GM18907 (cell line): ENCODE measurements around the gene KCNG2.

Experiments used
- ATAC-seq: cut with Tn5 transposase; IDR thresholded peaks from one replicate; pipeline ENCODE4 v1.9.1; 2021; ENCODE audit warnings: mild to moderate bottlenecking, moderate library complexity; ENCODE audit not compliant: unreplicated experiment

KCNG2 gene

GRCh38 chr18:79768745-79769144, 29.0 kb upstream of the KCNG2 start:
- ATAC-seq: no peak

- no peak for ATAC-seq
These were observed 27.8 kb upstream of the KCNG2 start for GRCh38 chr18:79769698-79770500.

DNA sequence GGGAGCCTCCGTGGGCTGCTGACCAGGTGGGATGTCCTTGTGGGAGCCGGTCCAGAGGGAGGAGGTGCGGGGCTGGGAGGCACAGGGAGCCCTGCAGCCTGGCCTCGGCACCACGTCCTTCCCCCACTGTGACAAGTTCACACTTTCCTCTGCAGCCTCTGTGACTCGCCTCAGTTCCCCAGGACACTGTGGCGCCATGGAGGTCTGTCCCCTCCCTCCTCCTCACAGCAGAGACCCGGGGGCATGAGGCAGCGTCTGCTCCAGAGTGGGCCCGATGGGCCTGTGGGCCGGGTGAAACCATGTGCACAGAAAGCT, 27.3 kb upstream of the KCNG2 start:
- no peak for ATAC-seq

DNA sequence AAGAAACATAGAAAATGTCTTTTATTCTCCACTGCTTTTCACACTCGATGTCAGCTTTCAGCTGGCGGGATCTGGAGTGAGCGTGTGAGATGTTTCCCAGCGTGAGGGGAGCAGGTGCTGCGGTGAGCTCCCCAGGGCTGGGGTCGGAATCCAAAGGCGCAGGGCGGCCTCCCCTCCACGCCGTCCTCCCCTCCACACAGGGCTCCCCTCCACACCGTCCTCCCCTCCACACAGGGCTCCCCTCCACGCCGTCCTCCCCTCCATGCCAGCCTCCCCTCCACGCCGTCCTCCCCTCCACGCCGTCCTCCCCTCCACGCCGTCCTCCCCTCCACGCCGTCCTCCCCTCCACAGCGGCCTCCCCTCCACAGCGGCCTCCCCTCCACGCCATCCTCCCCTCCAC, 26.9 kb upstream of the KCNG2 start:
- ATAC-seq: no peak

DNA sequence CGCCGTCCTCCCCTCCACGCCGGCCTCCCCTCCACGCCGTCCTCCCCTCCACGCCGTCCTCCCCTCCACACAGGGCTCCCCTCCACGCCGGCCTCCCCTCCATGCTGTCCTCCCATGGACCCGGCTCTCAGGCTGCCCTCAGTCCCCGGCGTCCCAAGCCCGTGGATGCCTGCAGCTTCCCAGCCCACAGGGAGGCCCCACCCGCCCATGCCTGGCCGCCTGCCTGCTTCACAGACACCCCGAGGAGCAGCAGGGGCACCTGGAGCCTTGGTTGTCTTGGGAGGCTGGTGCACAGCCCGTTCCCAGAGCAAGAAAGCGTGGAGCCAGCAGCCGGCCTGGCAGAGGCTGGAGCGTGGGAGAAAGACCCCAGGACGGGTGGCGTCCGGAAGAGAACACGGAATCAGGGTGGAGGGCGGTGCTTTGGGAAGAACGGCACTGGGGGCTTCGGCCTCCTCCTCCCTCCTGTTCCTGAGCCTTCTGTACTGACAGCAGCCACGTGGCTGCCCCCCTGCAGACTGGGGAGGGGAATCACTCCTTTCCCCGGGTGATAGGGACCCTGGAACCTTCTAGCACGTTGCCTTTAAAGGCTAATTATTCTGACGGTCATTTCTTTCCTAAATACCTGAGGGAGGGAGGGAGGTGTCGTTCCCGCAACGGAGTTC, 26.2 kb upstream of the KCNG2 start:
- ATAC-seq: no peak

DNA sequence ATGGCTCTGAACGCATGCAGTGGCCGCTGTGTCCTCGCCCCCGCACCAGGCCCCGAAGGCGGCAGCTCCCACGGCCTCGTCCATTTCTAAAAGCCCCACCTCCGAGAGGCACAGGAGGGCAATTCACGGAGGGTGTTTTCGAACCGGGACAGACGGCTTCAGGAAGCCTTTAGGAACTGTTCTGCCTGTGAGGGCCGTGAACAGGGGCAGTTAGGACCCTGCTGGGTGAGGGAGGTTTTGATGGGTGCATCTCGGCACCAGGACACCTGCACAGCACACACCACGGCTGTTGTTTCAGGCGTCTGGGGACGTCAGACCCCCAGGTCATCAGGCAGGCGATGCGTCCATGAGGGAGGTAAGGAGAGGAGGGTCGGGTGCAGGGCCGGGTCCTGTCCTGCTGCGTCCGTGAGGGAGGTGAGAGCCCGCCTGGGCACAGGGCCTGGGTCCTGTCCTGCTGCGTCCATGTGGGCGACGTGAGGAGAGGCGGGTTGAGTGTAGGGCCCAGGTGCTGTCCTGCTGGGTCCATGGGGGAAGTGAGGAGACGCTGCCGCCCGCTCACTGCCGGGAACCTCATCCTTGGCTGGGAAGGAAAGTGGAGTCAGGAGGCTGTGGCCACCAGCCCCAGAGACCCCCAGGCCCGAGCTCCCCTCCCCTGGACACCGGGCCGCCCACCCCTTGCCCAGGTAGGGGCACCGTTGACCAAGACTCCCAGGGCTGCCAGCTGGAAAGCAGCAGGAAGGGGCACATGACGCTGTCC, 25.5 kb upstream of the KCNG2 start:
- ATAC-seq: no peak

DNA sequence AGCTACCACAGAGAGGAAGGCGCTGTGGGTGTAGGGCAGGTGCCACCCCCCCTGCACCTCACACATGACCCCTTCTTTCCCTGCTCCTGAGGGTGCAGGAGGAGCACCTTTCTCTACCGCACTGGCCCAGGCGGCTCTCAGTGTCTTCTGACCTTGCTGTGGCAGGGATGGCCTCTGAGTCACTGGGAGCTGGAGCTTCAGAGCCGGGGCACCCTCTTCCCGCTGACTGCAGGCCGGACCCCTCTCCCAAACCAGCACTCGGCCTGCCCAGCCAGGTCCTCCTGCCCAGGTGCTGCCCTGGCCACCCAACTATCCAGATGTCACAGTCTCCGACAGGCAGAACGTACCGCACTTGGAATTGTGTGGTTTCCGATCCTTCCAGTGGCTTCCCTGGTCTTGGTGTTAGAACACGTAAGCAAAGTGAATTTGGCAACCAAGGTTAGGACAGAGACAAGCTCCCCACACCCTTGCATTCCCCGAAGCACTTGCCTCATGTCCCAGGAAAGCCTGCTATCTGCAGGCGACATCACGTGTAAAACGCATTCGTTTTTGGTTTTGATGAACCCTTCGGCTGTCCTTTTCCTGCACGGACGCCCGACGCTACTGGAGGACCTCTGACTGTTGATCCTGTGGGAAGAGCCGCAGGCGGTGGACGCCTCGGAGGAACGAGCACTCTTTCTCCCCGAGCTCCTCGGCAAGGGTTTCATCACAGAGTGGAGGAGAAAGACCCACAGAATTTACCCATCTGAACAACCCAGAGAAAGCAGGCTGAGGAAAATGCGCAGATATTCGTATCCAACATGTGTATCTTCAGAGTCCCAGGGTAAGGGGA, 24.7 kb upstream of the KCNG2 start:
- no peak for ATAC-seq

GRCh38 chr18:79774111-79774510, 23.6 kb upstream of the KCNG2 start:
- no peak for ATAC-seq

DNA sequence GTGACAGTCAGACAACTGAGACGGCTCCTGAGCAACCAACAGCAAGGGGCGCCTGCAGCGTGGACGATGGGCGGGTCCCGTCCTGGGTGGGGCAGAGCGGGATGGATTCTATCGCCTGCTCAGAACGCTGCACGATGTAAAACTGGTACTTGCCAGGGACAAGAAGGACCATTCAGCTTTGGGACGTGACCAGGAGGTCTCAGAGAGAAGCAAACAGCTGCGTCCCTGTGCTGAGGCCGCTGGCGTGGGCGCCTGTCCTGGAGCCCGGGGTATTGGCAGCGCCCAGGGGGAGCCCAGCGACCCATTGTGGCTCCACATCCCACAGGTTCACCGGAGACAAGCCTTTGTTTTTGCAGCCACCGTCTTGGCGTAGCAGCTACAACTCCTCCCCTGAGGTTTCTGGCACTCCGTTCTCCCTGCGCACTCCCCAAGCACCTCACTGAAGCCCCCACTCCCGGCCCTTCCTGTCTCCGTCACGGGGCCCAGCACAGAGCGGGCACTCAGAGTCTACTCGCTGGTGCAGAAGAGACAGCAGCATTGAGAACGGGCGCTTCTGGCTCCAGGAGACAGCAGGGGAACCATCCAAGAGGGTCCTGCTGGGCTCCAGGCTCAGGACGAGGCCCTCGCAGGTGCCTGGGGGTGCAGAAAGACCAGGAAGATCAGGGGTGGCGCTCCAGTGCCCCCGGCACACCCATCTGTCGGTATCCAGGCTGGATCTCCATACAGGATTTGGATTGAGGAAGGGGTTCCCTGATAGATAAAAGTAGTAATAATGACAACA, 22.1 kb upstream of the KCNG2 start:
- ATAC-seq: no peak

DNA sequence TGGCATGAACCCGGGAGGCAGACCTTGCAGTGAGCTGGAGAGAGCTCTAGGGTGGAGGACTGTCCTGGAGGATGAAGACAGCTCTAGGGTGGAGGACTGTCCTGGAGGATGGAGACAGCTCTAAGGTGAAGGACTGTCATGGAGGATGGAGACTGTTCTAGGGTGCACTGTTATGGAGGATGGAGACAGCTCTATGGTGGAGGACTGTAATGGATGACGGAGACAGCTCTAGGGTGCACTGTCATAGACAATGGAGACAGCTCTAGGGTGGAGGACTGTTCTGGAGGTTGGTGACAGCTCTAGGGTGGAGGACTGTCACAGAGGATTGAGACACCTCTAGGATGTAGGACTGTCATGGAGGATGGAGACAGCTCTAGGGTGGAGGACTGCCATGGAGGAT, 21.1 kb upstream of the KCNG2 start:
- no peak for ATAC-seq

DNA sequence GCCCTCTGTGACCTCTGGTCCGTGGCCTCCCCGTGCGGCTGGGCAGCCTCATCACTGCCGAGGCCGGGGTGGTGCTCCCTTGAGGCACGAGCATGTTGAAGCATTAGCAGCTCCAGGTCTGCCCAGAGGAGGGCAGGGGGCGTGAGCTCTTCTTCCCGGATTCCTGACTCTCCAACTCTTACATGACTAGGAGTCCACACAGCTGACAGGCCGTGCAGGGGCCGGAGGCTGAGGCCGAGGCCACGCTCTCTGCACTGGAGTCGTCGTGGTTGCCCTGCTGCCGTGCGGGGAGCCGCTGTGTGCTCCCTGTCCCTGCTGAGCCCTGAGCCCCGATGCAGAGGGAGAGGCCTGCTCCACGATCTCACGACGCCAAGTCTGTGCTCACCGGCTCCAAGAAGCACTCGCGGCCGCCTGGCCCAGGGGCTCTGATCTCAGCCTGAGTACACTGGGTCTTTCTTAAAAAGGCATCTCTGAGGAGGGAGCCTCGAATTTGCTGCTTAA, 19.4 kb upstream of the KCNG2 start:
- ATAC-seq: no peak

DNA sequence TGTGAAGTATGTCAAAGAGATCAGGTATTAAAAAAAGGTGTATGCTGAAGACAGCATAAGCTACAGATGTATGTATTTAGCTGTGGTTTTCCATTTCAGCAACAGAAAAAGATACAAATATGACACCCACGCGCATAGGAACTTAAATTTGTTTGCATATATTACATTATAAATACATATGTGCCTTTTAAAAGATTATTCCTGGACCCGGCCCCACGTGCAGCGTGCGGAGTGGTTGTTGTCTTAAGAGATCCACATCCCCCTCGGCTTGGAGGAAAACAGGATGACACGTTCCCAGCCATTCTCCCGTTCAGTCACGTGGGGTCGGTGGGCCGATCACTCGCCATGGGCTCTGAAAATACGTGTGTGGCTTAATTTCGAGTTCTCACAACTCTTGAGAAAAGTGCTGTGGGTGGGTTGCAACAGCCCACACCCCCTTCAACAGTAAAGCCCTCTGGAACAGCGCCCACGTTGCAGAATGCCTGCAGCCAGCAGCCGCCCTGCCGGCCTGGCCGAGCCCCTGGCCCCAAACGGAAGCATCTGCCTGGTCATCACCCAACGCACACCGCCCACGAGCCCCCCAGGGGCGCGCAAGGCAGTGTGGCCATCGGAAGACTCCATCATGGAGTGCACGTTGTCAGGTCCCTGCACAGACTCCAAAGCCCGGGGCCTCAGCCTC, 18.6 kb upstream of the KCNG2 start:
- ATAC-seq: no peak

DNA sequence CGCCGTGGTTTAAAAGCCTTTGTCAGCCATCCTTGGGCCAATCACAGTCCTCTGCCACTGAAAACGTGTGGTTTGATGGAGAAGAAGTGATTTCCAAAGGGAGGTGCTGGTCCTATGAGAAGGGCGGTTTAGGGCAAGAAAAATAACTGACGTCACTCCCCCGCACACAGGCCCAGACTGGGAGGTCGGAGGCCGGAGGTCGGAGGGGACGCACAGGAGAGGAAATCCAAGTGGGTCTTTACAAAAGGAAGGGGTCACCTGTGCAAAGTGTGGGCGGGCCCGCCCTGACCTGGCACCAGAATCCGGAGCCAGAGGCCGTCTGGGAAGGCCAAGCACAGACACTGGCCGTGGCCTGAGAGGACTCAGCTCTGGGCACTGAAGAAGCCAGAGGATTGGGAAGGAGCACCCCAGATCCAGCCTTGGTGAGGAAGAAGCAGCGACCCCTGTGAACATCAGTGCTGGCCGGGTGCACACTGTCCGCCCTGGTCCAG, 18.0 kb upstream of the KCNG2 start:
- no peak for ATAC-seq

- no peak for ATAC-seq
These were observed 17.2 kb upstream of the KCNG2 start for GRCh38 chr18:79780547-79780946.

- ATAC-seq: no peak
These were observed 16.3 kb upstream of the KCNG2 start for GRCh38 chr18:79781331-79781941.

- ATAC-seq: no peak
These were observed 15.0 kb upstream of the KCNG2 start for GRCh38 chr18:79782566-79783308.

DNA sequence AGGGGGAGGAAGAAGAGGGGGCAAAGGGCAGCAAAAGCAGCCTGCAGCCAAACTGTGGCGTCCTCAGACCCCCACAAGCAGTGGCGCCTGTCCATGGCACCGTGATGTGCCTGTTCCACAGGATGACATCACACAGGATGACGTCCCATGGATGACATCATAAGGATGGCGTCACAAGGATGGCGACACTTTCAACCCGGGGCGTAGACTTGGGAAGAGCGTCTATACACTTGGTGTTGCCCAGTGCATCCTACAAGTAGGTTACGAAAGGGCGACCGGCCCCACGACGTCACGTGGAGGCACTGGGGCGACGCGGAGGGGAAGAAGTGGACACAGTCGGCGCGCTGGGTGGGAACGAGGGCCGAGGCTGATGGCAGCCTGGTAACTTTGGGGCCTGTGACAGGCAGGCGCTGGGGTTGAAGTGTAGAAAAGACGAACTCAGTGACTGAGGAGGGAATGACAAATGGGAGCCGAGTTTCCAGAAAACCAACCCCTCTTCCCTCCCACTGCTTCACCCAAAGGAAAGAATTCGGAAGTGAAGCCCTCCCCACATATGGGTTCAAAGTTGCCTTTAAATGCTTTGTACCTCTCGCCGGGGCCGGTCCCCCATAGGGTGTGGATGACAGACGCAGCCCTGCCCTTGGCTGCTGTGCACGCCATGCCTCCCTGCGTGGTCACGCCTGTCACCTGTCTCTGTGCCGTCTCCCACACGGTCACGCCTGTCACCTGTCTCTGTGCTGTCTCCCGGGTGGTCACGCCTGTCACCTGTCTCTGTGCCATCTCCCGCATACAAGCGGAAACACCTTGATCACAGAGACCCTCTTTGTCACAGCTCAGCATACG, 13.4 kb upstream of the KCNG2 start:
- ATAC-seq: no peak
